HG03196 (cell line): ENCODE data around the gene FMNL2.

Experiments used
- ATAC-seq: cut with Tn5 transposase; IDR thresholded peaks from one replicate; pipeline ENCODE4 v1.9.1; 2021; ENCODE audit not compliant: unreplicated experiment

The FMNL2 gene

DNA sequence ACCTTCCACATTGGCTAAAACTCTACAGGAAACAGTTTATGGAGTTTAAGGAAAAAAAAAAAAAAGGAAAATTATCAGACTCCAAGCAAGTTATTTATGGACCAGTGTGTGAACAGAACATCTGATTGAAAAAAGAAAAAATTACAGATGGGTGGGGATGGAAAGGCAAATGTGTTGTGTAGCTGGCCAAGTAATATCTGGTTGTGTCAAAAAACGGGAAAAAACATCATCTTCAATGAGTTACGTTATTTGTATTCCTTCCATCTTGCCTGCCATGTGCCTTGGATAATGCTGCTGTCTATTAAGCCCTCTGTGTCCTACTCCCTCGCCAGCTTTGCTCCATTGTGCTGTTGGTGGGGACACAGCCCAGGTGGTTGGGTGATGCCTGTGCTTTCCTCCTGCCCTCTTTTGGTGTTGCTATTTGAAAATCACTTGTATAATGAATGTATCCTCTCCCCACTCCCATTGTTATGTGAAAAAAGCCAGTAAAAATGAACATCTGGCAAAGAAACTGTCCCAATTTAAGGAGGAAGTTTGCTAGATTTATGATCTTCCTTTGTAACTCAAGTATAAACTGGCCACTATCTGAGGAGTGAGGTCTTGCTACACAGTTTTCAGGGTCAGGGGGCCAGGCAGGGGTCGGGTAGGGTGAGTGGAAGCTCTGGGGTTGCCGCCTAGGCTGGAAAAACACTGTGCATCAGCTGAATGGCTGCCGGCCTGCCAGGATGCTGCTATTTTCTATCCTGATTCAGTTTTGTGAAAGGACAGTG, 155.9 kb downstream of the FMNL2 start:
- ATAC-seq, result no peak

GRCh38 chr2:152492131-152492530, 157.2 kb downstream of the FMNL2 start:
- ATAC-seq, result no peak

DNA sequence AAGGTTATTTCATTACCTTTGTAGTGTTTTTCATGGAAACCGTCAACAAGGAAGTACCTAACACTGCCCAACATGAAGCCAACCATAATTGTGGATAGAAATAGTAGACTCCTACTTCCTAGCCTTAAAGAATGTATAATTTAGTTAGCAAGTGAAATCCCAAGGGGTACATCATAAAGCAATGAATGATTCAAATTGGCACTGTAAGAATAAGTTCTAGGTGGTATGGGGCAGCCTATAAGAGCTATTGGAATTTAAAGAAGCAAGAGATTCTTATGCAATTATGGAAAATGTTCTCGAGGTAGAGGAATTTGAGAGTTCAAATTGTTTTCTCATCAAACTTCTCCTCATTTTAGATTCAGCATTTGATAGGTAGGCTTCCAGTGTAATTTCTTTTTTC, 157.9 kb downstream of the FMNL2 start:
- ATAC-seq, result no peak

DNA sequence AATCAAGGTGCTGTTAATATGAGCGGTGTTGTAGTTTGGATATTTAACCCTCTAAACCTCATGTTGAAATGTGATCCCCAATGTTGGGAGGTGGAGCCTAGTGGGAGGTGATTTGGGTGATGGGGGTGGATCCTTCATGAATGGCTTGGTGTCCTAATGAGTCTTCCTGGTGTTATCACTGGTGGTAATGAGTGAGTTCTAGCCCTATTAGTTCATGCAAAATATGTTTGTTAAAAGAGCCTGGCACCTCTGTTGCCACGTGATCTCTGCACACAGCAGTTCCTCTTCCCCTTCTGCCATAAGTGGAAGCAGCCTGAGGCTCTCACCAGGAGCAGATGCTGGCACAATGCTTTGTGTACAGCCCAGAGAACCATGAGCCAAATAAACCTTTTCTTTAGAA, 158.4 kb downstream of the FMNL2 start:
- no peak for ATAC-seq

- ATAC-seq, result no peak
Observed at GRCh38 chr2:152493945-152494528, 159.1 kb downstream of the FMNL2 start.

- no peak for ATAC-seq
Observed at GRCh38 chr2:152496371-152496770, 161.4 kb downstream of the FMNL2 start.

DNA sequence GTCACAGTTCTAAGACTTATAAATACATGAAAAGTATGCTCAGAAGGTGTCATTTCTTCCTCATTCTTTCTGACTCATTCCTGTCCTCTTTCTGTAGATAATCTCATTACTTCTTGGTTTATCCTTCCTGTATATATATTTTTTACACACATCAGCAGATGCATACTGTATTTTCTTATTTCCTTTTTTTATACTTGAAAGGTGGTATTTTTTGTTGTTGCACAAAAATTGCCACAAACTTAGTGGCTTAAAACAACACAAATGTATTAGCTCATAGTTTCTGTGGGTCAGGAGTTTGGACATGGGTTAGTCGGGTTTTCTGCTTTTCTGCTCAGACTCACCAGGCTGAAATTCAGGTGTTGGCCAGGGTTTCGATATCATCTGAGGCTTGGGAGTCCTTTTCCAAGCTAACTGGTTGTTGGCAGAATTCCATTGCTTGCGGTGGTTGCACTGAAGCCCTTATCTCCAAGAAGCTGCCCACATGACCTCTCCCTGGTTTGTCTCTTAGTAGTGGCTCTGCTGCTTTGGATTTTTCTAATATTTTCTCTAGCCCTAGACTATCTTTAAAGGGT, 162.6 kb downstream of the FMNL2 start:
- peak; percentile 58 for ATAC-seq

DNA sequence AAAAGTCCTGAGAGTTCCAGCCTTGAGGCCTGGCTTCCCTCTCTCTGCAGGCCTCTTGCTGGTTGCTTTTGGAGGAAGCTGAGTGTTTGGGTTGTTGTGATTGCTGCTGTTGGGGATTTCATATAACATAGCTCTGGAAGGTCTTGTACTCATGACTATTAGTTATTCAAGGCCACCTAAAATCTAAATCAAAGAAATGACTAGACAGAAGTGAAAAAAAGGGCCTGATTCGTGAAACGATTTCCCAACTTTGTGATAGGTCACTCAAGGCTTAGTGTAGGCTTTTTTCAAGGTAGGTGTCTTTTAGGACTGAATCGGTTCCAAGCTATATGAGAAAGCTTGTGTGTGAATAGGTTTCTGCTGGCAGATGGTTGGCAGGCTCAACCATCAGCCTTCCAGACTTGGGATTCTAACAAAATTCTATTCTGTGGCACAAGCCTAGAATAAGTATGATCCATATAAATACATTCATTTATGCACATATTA, 164.4 kb downstream of the FMNL2 start:
- no peak for ATAC-seq

DNA sequence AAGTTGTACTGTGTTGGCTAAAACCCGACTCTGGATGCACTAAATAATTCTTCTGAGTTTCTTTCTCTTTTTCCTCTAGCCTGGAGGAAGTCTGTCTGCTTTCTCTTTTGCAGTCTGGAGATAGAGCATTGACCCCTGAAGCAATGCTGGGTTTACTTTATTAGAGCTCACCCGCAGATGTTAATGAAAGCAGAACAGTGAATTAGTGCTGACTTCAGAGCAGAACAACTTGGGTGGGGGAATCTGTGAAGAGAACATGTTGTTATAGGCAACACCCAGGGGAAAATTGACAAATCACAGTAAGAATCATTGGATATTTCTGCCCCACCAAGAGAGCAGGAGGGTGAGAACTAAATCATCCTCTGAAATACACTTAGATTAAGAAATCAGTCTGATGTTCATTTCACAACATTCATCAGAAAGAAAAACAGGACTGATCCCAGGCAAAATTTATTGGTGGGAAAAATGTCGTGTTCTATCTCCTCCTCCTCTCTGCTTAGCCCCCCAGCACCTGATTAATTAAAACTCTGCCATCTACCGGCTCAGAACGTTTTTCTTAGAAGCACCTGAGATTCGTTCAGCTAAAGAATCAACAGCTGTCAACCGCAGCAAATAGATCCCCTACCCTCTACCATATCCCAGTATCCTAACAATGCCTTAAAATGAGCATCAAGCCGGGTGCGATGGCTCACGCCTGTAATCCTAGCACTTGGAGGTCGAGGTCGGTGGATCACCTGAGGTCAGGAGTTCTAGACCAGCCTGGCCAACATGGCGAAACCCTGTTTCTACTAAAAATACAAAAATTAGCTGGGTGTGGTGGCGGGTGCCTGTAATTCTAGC, 165.1 kb downstream of the FMNL2 start:
- ATAC-seq, result no peak

GRCh38 chr2:152500772-152501171, 165.8 kb downstream of the FMNL2 start:
- no peak for ATAC-seq

DNA sequence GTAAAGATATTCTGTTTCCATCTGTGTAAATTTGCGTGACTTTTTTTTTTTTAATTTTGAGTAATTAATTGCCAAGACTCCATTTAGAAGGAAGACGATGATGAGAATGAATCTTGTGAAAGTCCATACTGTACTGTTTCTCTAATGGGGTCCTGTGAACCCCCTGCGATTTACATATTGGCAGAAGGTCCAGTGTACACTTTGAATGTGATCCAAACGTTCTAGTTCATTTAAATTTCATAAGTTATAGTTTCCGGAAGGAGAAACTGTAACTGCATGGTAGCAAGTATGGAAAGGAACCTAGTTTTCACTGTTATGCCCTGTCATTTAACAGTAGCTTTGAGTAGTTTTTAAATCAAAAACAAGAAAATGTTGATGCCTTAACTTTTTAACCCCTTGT, 166.7 kb downstream of the FMNL2 start:
- no peak for ATAC-seq

DNA sequence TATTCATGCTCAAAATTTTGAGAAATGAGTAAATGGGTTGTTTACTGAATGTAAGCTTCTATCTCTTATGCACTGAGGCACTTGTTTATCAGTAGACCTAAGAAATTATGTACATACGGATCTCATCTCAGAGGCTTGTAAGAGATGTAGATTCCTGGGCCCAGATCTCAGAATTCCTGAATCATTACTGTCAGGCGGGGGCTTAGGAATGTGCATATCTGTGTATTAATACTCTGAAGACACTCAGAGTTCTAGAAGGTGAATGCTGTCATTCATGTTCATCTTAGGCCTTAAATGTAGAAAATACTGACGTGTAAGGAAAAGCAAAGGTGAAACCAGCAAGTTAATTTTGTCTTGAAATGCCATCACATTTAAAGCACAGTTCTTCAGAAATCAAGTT, 169.6 kb downstream of the FMNL2 start:
- no peak for ATAC-seq

- no peak for ATAC-seq
Observed at GRCh38 chr2:152505495-152505906, 170.5 kb downstream of the FMNL2 start.

DNA sequence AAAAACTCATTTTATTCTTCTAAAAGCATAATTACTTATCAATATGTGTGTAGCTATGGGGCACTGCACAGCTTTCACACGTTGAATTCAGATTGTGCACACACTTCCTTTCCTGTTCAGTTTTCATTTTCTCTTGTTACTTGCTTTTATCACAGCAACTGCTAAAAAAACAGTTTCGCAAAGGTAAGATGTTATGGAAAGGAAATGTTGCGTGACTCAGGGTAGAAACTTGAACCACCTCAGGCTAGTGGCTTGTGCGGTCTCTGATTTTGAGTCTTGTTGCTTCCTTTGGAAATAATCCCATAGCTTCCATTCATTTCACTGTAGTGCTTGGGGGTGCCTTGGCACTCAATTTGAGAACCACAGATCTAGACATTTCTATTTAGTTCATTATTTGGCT, 171.9 kb downstream of the FMNL2 start:
- no peak for ATAC-seq

DNA sequence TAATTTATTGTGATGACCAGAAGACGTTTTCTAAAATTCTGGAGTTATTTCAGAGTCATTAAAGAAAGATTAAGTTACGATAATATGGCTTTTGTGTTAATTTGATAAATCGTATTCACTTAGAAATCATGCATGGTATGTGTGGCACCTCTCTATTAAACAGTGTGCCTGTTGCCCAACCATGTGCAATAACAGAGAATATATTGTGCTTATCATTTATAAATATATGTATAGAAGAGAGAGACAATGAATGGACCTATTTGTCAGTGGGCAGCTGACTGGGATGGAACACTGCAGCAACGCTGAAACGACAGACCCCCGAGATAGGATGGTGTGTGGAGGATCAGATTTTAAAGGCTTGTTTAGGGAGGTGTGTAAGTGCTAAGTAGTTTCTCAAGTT, 172.9 kb downstream of the FMNL2 start:
- ATAC-seq, result no peak

- no peak for ATAC-seq
Observed at GRCh38 chr2:152508446-152508845, 173.5 kb downstream of the FMNL2 start.

GRCh38 chr2:152509772-152510491, 175.0 kb downstream of the FMNL2 start:
- no peak for ATAC-seq

- no peak for ATAC-seq
Observed at GRCh38 chr2:152510621-152511020, 175.6 kb downstream of the FMNL2 start.

GRCh38 chr2:152511981-152512380, 177.0 kb downstream of the FMNL2 start:
- ATAC-seq, result no peak

- ATAC-seq, result no peak
Observed at GRCh38 chr2:152513029-152513428, 178.1 kb downstream of the FMNL2 start.

DNA sequence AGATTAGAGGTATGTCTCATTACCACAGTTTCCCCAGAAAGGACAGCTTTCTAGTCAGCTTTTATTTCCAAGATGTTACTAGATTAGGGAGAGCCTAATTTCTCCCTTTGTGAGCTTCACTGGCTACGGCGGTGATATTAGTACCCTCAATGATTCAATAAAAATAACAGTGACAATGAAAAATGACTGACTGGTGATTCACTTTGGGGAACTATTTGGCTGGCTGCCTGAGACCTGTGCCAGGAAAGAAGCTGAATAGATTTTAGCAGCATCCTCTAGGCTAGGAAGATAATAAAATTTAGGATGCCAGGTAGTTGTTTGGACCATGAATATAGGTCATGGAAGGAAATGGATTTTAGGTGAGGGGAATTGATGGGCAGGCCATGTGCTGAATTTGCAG, 178.7 kb downstream of the FMNL2 start:
- ATAC-seq, result no peak
